SU-DHL-6 (cell line): Measurements from ENCODE around the gene KCNS1.

ENCODE experiments used
- EZH2phosphoT487 ChIP-seq: fragments of 200-600 bp; sonication (generic), shearing (Covaris generic); conservative IDR thresholded peaks from 2 replicates; pipeline ENCODE4 v1.6.1; 2018; ENCODE audit warnings: mild to moderate bottlenecking, antibody characterized with exemption, low read length, moderate library complexity, mixed read lengths
- TF ChIP-seq, protein P1 (sequence below): fragments of 200-600 bp; sonication (generic); IDR thresholded peaks from one replicate; pipeline ENCODE4 v1.5.1; 2017; ENCODE audit warnings: antibody characterized with exemption, mild to moderate bottlenecking, low read length, moderate library complexity; ENCODE audit not compliant: insufficient read depth, poor library complexity, severe bottlenecking

DNA sequence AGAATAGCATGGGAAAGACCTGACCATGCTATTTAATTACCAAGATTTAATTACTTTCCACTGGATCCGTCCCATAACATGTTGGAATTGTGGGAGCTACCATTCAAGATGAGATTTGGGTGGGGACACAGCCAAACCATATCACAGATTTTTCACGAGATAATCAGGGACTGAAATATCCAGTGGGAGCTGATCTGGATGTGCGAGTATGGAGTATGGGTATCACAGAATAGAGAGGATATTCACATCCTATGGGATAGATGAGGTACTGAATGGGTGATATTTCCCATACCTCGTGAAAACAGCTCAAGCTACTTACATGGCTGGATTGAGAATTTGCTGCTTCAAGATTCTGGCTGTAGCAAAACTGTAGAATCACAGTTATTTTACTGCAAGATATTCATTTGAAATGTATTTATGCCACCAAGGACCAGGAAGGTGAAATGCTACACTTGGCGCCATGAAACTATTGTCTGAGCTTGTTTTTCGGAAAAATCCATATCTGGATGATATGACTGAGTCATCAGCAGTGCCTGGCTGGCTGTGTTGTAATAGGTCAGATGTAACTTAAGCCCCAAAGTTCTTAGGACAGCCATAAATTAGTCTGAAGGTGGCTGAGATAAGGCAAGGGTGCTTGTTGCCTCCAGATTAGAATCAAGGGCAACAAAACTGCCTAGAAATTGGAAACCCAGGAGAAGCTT is 29.8 kb downstream of the KCNS1 start:
- TF ChIP-seq, protein P1, sequence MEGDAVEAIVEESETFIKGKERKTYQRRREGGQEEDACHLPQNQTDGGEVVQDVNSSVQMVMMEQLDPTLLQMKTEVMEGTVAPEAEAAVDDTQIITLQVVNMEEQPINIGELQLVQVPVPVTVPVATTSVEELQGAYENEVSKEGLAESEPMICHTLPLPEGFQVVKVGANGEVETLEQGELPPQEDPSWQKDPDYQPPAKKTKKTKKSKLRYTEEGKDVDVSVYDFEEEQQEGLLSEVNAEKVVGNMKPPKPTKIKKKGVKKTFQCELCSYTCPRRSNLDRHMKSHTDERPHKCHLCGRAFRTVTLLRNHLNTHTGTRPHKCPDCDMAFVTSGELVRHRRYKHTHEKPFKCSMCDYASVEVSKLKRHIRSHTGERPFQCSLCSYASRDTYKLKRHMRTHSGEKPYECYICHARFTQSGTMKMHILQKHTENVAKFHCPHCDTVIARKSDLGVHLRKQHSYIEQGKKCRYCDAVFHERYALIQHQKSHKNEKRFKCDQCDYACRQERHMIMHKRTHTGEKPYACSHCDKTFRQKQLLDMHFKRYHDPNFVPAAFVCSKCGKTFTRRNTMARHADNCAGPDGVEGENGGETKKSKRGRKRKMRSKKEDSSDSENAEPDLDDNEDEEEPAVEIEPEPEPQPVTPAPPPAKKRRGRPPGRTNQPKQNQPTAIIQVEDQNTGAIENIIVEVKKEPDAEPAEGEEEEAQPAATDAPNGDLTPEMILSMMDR, result no peak
- TF ChIP-seq EZH2phosphoT487, result no peak
